ENCODE data around the gene KCNA10.

The KCNA10 gene

GRCh38 chr1:110519125-110519810 lies at the start of gene KCNA10:
TSS of gene KCNA10 (minus strand) at chr1:110519175. CDS start at chr1:110518787, 388 bp downstream.
- no peak for TF ChIP-seq CTCF (IDR thresholded peaks at IDR 0.05; ENCODE audit: low read depth, low read length, missing control alignments)
- no peak for DNase-seq (ENCODE audit: extremely low read depth, low read depth)
- no peak within 1 kb of the TSS for H3K4me3 ChIP-seq (replicated peaks; ENCODE audit: low read depth, low read length)

GRCh38 chr1:110566836-110567235 lies 47.9 kb upstream of the KCNA10 start:
- H3K4me3 ChIP-seq (replicated peaks; ENCODE audit: low read depth, low read length), result no peak overlapping the region
- DNase-seq (ENCODE audit: extremely low read depth, low read depth), result no peak
- no peak for TF ChIP-seq CTCF (IDR thresholded peaks at IDR 0.05; ENCODE audit: low read depth, low read length, missing control alignments)

GRCh38 chr1:110565565-110565964 lies 46.6 kb upstream of the KCNA10 start:
- no peak for TF ChIP-seq CTCF (IDR thresholded peaks at IDR 0.05; ENCODE audit: low read depth, low read length, missing control alignments)
- DNase-seq (ENCODE audit: extremely low read depth, low read depth), result no peak
- H3K4me3 ChIP-seq (replicated peaks; ENCODE audit: low read depth, low read length), result no peak overlapping the region

- no peak for DNase-seq (ENCODE audit: extremely low read depth, low read depth)
- no peak for TF ChIP-seq CTCF (IDR thresholded peaks at IDR 0.05; ENCODE audit: low read depth, low read length, missing control alignments)
Observed at GRCh38 chr1:110563089-110563488, 44.1 kb upstream of the KCNA10 start.

GRCh38 chr1:110561596-110561995 lies 42.6 kb upstream of the KCNA10 start:
- DNase-seq (ENCODE audit: extremely low read depth, low read depth), result no peak
- no peak for TF ChIP-seq CTCF (IDR thresholded peaks at IDR 0.05; ENCODE audit: low read depth, low read length, missing control alignments)
- H3K4me3 ChIP-seq (replicated peaks; ENCODE audit: low read depth, low read length), result no peak overlapping the region

More at GRCh38 chr1:110563089-110563488, 44.1 kb upstream of the KCNA10 start:
- H3K4me3 ChIP-seq (replicated peaks; ENCODE audit: low read depth, low read length), result no peak overlapping the region

- H3K4me3 ChIP-seq (replicated peaks; ENCODE audit: low read depth, low read length), result no peak overlapping the region
- TF ChIP-seq CTCF (IDR thresholded peaks at IDR 0.05; ENCODE audit: low read depth, low read length, missing control alignments), result no peak
- no peak for DNase-seq (ENCODE audit: extremely low read depth, low read depth)
Observed at GRCh38 chr1:110559157-110559556, 40.2 kb upstream of the KCNA10 start.

GRCh38 chr1:110557481-110557880 lies 38.5 kb upstream of the KCNA10 start:
- TF ChIP-seq CTCF (IDR thresholded peaks at IDR 0.05; ENCODE audit: low read depth, low read length, missing control alignments), result no peak
- DNase-seq (ENCODE audit: extremely low read depth, low read depth), result no peak
- no peak overlapping the region for H3K4me3 ChIP-seq (replicated peaks; ENCODE audit: low read depth, low read length)

All from HFF-Myc (cell line).